GM19043 (cell line): ENCODE results near the gene ABCD2.
"Not testable (repeated sequence)": the region's sequence is repeated elsewhere in the genome, so short reads cannot be mapped to it uniquely, and the experiment has no call there.

Experiments used
- ATAC-seq: cut with Tn5 transposase; IDR thresholded peaks from one replicate; pipeline ENCODE4 v1.9.1; 2021; ENCODE audit warnings: low read depth; ENCODE audit not compliant: unreplicated experiment

The ABCD2 gene

DNA sequence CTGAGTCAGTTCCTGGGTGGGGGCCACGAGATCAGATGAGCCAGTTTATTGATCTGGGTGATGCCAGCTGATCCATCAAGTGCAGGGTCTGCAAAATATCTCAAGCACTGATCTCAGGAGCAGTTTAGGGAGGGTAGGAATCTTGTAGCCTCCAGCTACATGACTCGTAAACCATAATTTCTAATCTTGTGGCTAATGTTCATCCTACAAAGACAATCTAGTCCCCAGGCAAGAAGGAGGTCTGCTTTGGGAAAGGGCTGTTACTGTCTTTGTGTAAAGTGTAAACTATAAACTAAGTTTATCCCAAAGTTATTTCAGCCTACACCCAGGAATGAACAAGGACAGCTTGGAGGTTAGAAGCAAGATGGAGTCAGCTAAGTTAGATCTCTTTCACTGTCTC is 75.4 kb downstream of the ABCD2 start:
- ATAC-seq = not testable (repeated sequence)

DNA sequence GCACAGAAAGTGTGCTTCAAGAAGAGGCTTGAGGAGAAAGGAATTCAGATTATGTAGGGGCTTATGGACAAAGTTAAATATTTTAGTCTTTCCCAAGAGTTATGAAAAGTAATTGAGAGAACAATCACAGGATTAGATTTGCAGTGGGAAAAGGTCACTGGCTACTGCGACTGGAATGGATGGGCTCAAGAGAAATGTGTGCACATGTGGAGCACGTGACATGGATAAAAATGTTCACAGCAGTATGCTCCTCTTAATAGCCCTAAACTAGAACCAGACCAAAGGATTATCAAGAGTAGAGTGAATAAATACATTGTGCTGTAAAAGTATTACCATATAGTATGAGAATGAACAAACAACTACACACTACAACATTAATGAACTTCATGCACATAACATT is 78.1 kb downstream of the ABCD2 start:
- no peak for ATAC-seq

DNA sequence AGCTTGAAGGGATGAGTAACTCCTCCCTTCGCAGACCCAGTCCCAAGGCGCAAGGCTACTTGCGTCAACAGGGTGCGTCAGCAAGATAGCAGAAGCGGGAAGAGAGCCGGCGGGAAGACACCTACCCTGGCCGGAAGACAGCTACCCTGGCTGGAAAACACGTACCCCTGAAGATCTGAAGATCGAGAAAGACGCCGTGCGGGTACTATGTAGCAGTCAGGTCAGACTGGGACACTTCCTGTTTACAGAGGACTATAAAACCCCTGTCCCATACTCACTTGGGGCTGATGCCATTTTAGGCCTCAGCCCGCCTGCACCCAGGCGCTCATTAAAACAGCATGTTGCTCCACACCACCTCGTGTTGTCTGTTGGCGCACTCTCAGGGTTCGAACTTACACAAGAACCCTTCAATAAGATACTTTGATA is 80.9 kb downstream of the ABCD2 start:
- ATAC-seq = no peak

DNA sequence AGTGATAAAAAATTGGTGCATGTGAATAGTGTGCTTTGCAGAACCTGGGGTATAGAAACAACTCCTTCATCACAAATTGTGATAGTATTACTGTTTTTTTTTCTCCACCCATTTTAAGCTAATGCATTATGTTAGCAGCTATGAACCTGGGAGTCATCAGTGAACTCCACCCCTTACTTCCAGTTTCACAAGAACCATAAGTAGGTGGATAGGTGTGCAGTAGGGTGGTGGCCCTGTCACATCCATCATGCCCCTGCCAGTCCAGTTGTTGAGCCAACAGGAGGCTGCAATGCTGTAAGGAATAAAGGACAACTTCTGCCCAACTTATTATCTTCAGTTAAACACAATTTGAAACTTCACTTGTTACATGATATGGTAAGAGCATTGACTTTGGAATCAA is 85.7 kb downstream of the ABCD2 start:
- ATAC-seq = no peak

DNA sequence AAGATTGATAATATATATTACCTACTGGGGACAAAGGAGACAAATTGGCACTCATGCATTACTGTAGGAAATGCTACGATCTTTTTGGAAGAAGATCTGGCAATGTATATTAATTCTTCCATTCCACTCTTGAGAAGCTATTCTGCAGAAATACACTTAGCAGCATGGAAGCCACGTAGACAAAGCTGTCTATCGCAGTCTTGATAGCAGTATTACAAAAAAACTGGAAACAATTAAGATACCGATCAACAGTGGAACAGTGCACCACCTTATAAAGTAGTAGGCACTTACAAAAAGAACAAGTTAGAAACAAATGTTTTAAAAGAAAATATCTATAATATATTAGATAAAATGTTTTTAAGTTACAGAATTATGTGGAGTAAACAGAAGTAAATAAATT is 87.2 kb downstream of the ABCD2 start:
- ATAC-seq = no peak

DNA sequence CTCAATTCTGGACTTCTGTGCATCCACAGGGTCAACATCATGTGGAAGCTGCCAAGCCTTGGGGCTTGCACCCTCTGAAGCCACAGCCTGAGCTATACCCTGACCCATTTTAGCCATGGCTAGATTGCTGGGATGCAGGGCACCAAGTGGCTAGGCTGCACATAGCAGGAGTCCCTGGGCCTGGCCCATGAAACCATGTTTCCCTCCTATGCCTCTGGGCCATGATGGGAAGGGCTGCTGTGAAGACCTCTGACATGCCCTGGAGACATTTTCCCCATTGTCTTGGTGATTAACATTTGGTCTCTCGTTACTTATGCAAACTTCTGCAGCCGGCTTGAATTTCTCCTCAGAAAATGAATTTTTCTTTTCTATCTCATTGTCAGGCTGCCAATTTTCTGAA is 92.6 kb downstream of the ABCD2 start:
- no peak for ATAC-seq

DNA sequence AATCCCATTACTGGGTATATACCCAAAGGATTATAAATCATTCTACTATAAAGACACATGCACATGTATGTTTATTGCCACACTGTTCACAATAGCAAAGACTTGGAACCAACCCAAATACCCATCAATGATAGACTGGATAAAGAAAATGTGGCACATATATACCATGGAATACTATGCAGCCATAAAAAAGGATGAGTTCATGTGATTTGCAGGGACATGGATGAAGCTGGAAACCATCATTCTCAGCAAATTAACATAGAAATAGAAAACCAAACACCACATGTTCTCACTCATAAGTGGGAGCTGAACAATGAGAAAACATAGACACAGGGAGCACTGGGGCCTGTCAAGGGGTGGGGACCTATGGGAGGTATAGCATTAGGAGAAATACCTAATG is 97.4 kb downstream of the ABCD2 start:
- ATAC-seq = not testable (repeated sequence)

DNA sequence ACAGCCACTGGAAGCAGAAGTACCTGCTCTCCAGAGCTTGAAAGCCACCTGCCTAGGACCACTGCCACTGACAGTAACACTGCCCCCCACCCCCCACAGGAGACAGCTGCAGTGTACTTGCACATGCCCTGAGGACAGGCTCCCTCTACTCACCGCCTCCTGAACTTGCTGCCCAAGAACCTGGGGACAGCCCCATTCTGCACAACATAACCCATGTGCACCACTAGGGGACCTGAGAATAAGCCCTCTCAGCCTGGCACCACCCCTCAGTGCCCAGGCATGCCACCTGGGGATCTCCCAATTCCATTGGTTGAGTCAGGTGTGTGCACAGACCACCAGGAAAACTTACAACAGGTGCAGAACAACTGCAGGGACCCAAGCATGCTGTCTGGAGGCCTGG is 109.6 kb downstream of the ABCD2 start:
- ATAC-seq = no peak

DNA sequence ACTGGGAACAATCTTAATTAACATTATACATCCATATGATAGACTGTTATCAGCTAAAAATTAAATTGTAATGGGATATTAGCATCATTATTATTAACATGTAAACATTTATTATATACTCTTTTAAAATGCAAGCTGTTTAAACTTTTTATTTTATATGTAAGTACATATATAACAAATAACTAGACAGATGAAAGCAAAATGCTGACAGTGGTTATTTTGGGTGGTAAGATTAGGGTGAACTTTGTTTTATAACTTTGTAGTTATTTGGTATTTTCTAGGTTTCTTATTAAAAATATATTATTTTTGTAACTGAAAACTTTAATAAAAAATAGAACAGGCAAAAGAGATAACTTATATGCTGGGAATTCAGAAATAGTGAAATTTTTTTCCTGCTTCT is 114.0 kb downstream of the ABCD2 start:
- ATAC-seq = no peak

DNA sequence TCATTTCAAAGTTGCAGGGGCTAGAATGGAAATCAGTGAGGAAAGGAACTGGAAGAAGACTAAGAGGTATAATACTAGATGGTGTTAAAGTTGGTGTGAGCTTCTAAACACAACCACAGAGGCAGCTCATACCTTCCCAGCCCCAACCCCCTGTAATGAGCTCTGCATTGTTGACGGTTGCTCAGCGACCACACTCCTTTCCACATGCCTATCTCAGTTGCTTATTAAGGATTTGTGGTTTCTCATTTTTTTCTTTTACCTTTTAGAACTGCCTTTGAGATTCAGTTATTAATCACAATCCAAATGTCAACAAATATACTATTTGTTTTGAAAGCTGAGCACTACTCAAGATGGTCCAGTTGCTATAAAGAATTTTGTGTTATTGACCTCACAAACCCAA is 114.6 kb downstream of the ABCD2 start:
- no peak for ATAC-seq

DNA sequence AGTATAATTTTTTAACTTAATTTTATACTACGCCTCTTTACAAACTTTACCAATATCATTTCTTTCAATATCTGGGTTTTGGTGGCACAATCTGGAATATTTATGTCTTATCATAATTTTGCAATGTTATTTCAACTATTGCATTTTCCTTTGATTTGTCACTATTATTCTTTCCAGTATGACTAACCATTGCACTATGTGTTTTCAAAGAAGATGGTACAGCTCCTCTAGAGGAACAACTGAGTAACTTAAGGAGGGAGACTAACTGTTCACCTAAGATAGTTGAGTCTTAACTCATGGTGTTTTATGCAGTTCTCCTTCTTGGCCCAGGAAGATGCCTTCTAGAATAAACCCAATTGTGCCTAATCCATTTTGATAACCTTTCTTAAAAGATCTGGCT is 116.2 kb downstream of the ABCD2 start:
- ATAC-seq = no peak

DNA sequence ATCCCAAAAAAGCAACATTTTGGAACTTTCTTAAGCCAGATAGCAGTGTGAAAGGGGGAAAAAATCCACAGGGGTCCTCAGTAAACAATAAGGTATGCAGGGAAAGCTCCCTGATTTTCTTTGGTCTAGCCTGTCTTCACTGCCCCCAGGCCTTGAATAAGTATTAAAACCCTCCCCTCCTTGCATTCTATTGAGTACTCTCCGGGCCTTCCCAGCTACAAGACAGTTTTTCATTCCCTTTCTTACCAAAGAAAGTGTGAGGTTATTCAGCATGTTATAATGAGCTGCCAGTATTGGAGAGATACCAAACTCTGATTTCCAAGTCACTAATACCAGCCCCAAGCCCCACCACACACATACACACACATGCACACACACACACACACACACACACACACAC is 116.9 kb downstream of the ABCD2 start:
- no peak for ATAC-seq
